ENCODE data around the gene ICA1L.
"Not testable (repeated sequence)": the region's sequence is repeated elsewhere in the genome, so short reads cannot be mapped to it uniquely, and the experiment has no call there.

ICA1L gene

GRCh38 chr2:202871300-202872141 is at the start of gene ICA1L:
ICA1L (minus strand) TSS chr2:202871766; CDS start chr2:202829009, 42,757 bp downstream.
- peak; percentile 49 for DNase-seq (ENCODE audit: low spot score)

- no peak for DNase-seq (ENCODE audit: low spot score)
These were observed 47.3 kb upstream of the ICA1L start for GRCh38 chr2:202918860-202919259.

- peak; percentile 2 for DNase-seq (ENCODE audit: low spot score)
These were observed 41.0 kb upstream of the ICA1L start for GRCh38 chr2:202912342-202913201.

GRCh38 chr2:202911512-202912341 is 40.2 kb upstream of the ICA1L start, which contains the start of the genes CARF and WDR12:
CARF (plus strand) TSS chr2:202912275; CDS start chr2:202941903, 29,628 bp downstream.
WDR12 (minus strand) TSS chr2:202911673; CDS start chr2:202911476, 197 bp downstream.
- DNase-seq (ENCODE audit: low spot score), result peak; percentile 96

- DNase-seq (ENCODE audit: low spot score), result no peak
These were observed 39.6 kb upstream of the ICA1L start for GRCh38 chr2:202911203-202911511.

DNA sequence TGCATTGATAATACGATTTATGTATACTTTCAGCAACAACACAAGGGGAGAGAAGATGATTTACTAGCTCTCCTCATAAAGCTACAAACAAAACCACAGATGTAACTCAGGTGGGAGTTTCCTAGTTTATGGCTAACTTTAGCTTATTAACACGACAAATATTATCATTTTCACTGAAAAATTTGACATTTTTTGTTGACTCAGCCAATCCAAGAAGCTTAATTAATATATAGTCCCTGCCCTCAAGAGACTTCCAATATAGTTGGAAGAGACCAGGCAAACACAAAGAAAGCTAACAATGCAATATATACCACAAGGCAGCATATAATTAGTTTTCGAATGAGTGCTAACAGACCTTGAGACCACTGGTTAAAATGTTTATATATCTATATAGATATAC is 39.1 kb upstream of the ICA1L start:
- no peak for DNase-seq (ENCODE audit: low spot score)

GRCh38 chr2:202910250-202910649 is 38.7 kb upstream of the ICA1L start:
- not testable (repeated sequence) for DNase-seq (ENCODE audit: low spot score)

GRCh38 chr2:202909394-202910192 is 38.0 kb upstream of the ICA1L start:
- DNase-seq (ENCODE audit: low spot score), result no peak

GRCh38 chr2:202908186-202908585 is 36.6 kb upstream of the ICA1L start:
- DNase-seq (ENCODE audit: low spot score), result no peak

DNA sequence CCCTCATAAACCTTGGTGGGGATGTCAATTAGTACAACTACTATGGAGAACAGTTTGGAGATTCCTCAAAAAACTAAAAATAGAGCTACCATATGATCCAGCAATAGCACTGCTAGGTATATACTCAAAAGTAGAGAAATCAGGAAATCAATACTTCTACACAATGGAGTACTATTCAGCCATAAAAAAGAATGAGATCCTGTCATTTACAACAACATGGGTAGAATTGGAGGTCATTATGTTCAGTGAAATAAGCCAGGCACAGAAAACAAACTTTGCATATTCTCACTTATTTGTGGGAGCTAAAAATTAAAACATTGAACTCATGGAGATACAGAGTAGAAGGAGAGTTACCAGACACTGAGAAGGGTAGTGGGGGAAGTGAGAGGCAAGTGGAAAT is 33.9 kb upstream of the ICA1L start:
- not testable (repeated sequence) for DNase-seq (ENCODE audit: low spot score)

- DNase-seq (ENCODE audit: low spot score), result no peak
These were observed 13.6 kb upstream of the ICA1L start for GRCh38 chr2:202885190-202885589.

DNA sequence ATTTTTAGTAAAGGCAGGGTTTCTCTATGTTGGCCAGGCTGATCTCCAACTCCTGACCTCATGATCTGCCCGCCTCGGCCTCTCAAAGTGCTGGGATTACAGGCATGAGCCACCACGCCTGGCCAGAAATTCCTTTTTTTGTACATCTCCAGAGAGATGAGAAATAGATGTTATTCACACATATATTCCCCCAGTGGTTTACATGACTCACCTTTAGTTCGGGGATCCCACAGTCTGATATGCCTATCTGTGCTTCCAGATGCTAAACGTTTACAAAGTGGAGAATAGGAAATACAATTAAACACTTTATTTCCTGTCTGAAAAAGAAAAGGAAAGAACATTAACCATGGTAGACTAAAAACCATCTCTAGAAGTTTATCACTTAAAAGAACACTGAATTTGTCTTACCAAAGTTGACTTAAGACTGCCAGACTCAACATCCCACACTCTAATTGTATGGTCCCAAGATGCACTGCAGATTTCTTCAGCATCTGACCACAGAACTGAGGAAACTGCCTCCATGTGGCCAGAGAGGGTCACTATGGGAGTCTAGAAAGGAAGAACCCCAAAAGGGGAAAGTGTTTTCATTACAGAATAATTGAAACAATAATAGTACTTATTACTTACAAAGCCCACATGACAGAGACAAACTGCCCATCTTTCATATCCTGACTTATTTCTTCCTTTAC is 12.6 kb upstream of the ICA1L start:
- no peak for DNase-seq (ENCODE audit: low spot score)

DNA sequence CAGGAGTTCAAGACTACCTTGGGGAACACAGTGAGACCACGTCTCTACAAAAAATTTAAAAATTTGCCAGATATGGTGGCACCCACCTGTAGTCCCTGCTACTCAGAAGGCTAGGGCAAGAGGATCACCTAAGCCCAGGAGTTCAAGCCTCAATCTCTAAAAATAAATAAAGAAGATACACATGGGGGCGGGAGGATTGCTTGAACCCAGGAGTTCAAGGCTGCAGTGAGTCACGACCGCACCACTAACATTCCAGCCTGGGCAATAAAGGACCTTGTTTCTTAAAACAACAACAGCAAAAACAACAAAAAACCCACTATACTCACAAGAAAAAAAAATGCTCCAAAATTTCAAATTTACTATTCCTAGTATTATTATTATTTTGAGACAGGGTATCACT is 10.0 kb upstream of the ICA1L start:
- DNase-seq (ENCODE audit: low spot score), result no peak

DNA sequence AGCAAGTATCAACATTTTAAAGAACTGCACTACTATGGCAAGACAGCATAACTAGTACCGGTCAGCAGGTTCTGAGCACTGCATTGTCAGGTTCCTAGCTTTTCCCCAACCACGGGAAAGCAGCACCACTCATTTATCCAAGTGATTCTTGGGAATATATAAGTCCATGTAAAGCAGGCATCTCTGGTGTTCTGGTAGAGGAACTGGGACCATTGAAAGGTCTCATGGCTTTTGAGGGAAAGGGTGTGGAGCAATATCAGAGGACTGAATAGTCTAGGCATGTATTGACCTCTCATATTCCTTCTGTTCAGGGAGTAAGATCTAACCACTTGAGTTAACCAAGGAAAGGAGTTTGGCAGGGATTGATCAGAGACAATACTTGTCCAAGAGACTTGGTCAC is 6.1 kb upstream of the ICA1L start:
- no peak for DNase-seq (ENCODE audit: low spot score)

GRCh38 chr2:202870431-202871299 is 901 bp downstream of the ICA1L start:
- peak; percentile 26 for DNase-seq (ENCODE audit: low spot score)

- DNase-seq (ENCODE audit: low spot score), result no peak
These were observed 9.6 kb downstream of the ICA1L start for GRCh38 chr2:202861987-202862386.

GRCh38 chr2:202858601-202859000 is 13.0 kb downstream of the ICA1L start:
- no peak for DNase-seq (ENCODE audit: low spot score)

- DNase-seq (ENCODE audit: low spot score), result not testable (repeated sequence)
These were observed 22.2 kb downstream of the ICA1L start for GRCh38 chr2:202849343-202849742.

- no peak for DNase-seq (ENCODE audit: low spot score)
These were observed 22.8 kb downstream of the ICA1L start for GRCh38 chr2:202848813-202849212.
